Activated T-helper 9 cell treated with anti-CD3 and anti-CD28 coated beads, Interleukin-2, amount 50 U/mL, for 16 hours (primary cell): ENCODE measurements around the gene ARL4D.
"Not testable (repeated sequence)": the region's sequence is repeated elsewhere in the genome, so short reads cannot be mapped to it uniquely, and the experiment has no call there.

Experiments
- DNase-seq: peaks from one replicate; pipeline ENCODE4 v3.0.0-alpha.2; 2020; ENCODE audit warnings: low read depth

ARL4D gene

GRCh38 chr17:43395165-43395564 is 3.6 kb upstream of the ARL4D start:
- DNase-seq: no peak

GRCh38 chr17:43396491-43397060 is 2.2 kb upstream of the ARL4D start:
- no peak for DNase-seq

- no peak for DNase-seq
Measured at GRCh38 chr17:43399839-43400328, 1.1 kb downstream of the ARL4D start.

DNA sequence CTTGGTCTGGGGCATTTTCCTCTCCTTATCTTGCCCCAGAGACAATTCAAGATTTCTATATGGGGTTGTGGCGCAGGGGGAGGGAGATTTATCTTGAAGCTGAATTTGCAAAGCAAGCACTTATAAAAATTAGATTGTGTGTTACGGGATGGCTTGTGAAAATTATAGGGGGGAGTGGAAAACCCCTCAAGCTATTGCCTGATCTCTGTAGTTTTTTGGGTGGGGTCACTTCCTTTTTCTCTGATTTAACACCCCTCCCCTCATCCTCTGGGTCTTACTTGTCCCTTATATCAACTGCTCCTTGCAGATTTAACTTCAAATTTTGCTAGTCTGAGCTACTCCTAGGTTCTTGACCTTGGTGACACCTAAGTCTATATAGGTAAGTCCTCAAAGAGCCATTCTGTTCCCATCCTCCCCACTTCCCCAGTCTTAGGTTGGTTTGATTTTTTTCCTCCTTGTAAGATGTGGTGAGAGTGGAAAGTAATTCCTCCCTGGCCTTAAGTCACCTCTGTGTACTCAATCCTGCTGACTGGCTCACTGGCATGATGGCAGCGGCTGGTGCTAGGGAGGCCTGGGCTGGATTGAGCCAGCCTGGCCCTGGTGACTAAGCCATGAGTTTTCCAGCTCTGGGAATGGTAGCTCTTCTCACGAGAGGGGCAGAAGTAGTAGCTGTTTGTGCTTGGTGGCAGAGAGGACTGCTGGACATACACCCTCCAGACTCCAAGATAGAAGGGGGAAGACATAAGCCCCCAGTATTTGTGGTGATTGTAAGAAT is 2.3 kb downstream of the ARL4D start:
- no peak for DNase-seq

- DNase-seq: no peak
Measured at GRCh38 chr17:43402078-43402477, 3.3 kb downstream of the ARL4D start.

- no peak for DNase-seq
Measured at GRCh38 chr17:43402567-43402966, 3.8 kb downstream of the ARL4D start.

GRCh38 chr17:43403846-43404245 is 5.1 kb downstream of the ARL4D start:
- no peak for DNase-seq

DNA sequence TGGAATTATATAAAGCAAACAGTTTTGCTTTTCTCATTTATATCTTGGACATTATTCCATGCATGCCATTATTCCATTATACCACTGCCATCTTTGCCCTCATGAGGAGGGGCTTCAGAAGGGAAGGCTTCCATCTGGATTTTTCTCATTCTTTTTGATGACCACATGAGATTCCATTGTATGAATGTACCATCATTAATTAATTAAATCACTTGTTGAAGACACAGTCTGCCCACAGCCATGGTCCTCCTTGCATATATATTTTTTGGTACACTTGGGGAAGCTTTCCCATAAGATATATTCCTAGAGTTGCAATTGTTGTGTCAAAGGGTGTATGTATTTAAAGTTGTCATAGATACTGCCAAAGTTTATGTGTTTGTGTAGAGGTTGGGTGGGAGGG is 7.1 kb downstream of the ARL4D start:
- no peak for DNase-seq

DNA sequence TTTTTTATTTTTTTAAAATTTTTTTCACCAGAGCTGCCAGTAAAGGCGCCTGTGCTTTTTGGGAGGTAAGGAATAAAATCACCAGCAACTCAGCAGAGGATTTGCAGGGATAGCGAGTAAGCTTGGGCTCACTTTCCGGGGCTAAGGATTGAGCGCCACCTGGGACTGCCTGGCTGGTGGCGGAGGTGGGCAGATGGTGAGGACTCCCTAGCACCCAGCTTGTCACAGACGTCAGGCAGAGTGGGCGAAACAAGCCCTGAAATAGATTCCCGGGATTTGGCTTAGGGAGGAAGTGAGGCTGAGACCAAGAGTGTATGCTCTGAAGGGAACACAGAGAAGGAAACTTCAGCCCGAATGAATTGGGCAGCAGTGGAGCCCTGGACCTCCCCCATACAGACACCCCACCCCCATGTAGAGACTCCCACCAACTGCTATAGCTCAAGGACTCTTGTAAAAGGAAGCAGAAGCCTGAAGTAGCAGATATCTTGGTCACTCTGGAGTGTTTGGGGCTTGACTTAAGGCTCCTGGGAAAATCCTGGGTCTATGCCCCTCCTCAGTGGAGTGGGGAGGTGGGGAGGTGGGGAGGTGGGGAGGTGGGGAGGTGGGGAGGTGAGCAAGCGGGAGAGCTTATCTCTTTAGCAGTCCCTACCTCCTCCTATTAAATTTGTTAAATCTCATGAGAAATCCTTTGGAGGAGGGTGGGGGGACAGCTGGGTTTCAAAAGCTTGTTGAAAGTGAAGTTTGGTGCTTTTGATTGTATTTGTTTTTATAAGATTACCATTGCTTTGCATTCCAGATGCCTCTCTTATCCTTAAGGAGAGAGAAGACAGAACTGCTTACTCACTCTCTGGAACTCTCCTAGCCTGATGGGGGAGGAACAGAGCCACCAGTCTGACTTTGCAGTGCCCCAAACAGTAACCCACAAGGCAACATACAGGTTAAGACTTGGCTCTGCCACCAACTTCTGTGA is 8.2 kb downstream of the ARL4D start:
- no peak for DNase-seq

DNA sequence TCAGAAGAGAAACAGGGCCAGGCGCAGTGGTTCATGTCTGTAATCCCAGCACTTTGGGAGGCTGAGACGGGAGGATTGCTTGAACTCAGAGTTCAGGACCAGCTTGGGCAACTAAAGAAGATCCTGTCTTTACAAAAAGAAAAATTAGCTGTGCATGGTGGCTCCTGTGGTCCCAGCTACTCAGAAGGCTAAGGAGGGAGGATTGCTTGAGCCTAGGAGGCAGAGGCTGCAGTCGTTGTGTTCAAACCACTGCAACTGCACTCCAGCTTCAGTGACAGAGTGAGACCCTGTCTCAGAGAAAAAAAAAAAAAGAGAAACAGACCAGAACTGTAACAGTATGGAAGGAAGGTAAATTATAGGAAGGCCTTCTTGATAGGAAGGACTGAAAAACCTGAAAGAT is 10.3 kb downstream of the ARL4D start:
- DNase-seq: no peak

DNA sequence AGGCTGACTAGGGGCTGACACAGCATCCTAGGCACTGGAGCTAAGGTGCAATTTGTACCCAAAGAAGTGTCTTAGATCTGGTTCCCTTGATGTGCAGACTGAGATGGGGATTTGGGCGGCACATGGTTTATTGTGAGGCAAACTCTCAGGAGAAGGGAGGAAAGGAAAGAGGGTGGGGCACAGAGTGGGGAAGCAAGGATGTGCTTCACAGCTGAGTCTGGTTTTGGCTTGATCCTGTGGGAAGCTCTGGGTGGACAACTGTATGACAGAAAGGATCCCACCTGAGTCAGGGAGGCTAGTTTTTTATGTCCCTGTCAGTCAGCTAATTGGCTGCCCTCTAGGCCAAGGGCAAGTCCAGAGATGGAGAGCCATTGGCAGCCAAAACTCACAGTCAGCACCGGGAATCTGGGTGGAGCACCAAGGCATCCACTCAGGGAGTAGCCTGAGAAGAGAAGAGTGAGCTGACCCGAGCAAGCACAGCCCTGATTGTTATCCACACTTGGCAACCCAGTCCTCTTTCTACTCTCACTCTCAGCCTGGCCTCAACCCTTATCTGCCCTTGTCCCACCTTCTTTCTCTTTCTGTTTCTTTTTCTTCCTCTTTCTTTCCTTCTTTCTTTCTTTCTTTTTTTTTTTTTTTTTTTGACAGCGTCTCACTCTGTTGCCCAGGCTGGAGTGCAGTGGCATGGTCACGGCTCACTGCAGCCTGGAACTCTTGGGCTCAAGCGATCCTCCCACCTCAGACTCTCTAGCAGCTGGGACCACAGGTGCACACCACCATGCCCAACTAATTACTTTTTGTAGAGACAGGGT is 12.0 kb downstream of the ARL4D start:
- no peak for DNase-seq

- no peak for DNase-seq
Measured at GRCh38 chr17:43411369-43411677, 12.5 kb downstream of the ARL4D start.

DNA sequence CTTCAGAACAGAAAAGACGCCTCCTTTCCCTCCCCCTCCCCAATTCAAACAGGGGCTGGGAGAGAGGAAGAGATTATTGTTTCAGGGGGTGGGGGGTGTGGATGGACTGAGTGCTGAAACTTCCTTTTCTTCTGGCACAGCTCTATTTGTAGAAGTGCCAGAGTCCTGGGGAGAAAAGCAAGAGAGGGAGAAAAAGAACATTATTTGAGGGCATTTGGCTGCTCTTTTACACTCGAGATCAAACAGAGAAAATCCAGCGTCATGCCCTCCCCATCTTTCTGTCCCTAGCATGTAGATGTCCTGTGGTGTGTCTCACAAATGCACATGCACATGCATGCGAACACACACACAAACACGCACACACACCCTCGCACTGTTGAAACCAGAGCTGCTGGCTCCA is 13.0 kb downstream of the ARL4D start:
- DNase-seq: no peak

GRCh38 chr17:43412166-43412565 is 13.4 kb downstream of the ARL4D start:
- no peak for DNase-seq

DNA sequence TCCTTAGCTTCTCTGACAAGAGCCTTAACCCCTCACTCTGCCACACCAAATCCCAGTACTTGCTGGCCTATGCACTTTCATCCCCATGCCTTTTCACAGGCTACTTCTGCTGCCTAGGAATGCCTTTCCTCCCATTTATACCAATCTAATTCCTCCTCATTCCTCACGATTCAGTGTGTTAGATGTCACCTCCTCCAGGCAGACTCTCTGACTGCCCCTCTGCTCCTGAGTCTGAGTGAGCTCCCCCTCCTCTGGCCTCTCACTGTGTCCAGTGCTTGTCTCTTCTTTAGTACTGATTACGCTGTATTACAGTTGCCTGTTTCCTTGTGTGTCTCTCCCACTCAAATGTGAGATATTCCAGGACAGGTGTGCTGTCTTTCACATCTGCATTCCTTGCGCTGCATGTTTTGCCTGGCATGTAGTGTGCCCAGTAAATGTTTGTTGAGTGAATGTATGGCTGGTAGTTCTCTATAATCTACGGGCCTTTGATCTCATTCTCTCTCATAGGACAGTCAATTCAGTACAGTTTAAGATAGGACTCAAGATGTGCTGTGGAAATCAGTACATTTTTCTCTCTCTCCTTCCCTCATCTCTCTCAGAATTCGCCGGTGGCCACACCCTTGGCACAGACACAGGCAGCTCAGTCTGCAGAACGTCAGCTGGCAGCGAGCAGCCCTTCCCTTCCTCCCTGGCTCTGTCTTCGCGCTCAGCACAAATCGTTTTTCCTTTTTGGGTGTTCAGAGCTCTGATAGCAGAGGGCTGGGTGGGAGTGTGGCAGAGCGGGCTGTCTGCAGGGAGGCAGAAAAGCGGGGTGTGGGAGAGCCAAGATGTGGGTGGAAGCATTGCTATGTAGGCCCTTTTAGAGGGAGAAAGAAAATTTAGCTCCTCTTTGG is 18.5 kb downstream of the ARL4D start:
- no peak for DNase-seq

GRCh38 chr17:43418441-43419374 is 19.9 kb downstream of the ARL4D start:
- no peak for DNase-seq

GRCh38 chr17:43419375-43419882 is 20.6 kb downstream of the ARL4D start:
- not testable (repeated sequence) for DNase-seq

DNA sequence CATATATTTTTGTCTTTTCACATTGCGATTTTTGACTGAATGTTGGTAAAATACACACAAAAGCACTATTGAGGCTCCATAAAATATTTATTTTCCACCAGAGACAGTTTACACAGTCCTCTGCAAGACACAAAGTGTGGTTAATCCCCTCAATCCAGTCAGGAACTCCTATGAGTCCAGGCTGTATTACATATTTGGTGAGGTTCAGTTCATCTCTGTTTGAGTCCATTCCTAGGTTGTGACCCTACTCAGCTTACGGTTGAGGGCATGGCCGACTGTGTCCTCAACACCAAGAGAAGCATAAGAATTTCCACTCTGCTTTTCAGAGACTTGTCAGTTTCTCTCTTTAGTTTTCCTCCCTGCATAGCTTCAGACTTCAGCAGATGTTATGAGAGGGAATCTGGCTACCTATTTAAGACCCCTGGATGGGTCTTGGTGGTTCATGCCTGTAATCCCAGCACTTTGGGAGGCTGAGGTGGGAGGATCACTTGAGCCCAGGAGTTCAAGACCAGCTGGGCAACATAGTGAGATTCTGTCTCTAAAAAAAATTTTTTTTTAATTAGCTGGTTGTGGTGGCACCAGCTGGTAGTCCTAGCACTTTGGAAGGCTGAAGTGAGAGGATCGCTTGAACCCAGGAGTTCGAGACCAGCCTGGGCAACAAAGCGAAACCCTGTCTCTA is 25.1 kb downstream of the ARL4D start:
- no peak for DNase-seq
